Endodermal cell (in vitro differentiated cells): Measurements from ENCODE around the gene EML4. TPM values are rescaled to one million over a fixed set of nuclear protein-coding genes. Genes with fewer than 3 reads are reported as not detected.

Experiments used
- DNase-seq: peaks from one replicate; pipeline ENCODE4 v3.0.0-alpha.2; 2017
- H3K27ac ChIP-seq: 2 replicates; pipeline ENCODE4 v1.5.1; 2013; ENCODE audit warnings: mild to moderate bottlenecking, low read depth, low read length, moderate library complexity
- H3K27me3 ChIP-seq: 2 replicates; pipeline ENCODE4 v1.6.1; 2013; ENCODE audit warnings: mild to moderate bottlenecking, low read length, moderate library complexity; ENCODE audit not compliant: insufficient read depth, control insufficient read depth, poor library complexity, severe bottlenecking
- H3K36me3 ChIP-seq: 2 replicates; pipeline ENCODE4 v1.7.0; 2013; ENCODE audit warnings: mild to moderate bottlenecking, low read length, moderate library complexity; ENCODE audit not compliant: control insufficient read depth, insufficient read depth
- H3K4me1 ChIP-seq: one replicate; pipeline ENCODE4 v1.7.0; 2013; ENCODE audit warnings: low read length; ENCODE audit not compliant: control insufficient read depth, insufficient read depth
- H3K4me3 ChIP-seq: 2 replicates; pipeline ENCODE4 v1.5.1; 2013; ENCODE audit warnings: mild to moderate bottlenecking, low read length, moderate library complexity
- H3K9ac ChIP-seq: 2 replicates; pipeline ENCODE4 v1.6.1; 2013; ENCODE audit warnings: mild to moderate bottlenecking, low read length, moderate library complexity; ENCODE audit not compliant: poor library complexity, severe bottlenecking; ENCODE audit errors: extremely low read depth
- H3K9me3 ChIP-seq: 2 replicates; pipeline ENCODE4 v1.6.1; 2013; ENCODE audit warnings: mild to moderate bottlenecking, low read length, moderate library complexity; ENCODE audit not compliant: control insufficient read depth
- H3K27ac Mint-ChIP-seq: 2 replicates; pipeline ENCODE4 v1.8.0; 2020; ENCODE audit warnings: mixed read lengths
- H3K27me3 Mint-ChIP-seq: 2 replicates; pipeline ENCODE4 v1.8.0; 2021; ENCODE audit warnings: mild to moderate bottlenecking, mixed read lengths; ENCODE audit not compliant: insufficient read depth
- H3K36me3 Mint-ChIP-seq: 2 replicates; pipeline ENCODE4 v1.8.0; 2020; ENCODE audit warnings: low read depth, mixed read lengths
- H3K4me1 Mint-ChIP-seq: 2 replicates; pipeline ENCODE4 v1.8.0; 2020; ENCODE audit warnings: mixed read lengths
- H3K4me3 Mint-ChIP-seq: 2 replicates; pipeline ENCODE4 v1.8.0; 2020; ENCODE audit warnings: mild to moderate bottlenecking, moderate library complexity, mixed read lengths
- H3K9me3 Mint-ChIP-seq: 2 replicates; pipeline ENCODE4 v1.8.0; 2020; ENCODE audit warnings: mild to moderate bottlenecking, mixed read lengths
- CTCF ChIP-seq: fragments of 200-600 bp; sonication (generic); conservative IDR thresholded peaks from 2 replicates; pipeline ENCODE4 v1.5.0; 2021; ENCODE audit warnings: antibody characterized with exemption, mild to moderate bottlenecking
- WGBS, 2 experiments: methylation state at CpG; one replicate each; pipeline versions ENCODE4 v1.1.5 to v1.1.7; 2013; ENCODE audit warnings: missing lambda C conversion rate in 2 of 2, mixed read lengths in 1 of 2; ENCODE audit not compliant: insufficient coverage in 1 of 2, insufficient read length in 1 of 2; 5-methylcytosine and 5-hydroxymethylcytosine counted together
- total RNA-seq, 2 donors: library from RNA; stranded (reverse); fragmentation: NEBNext Ultra II Directional in 1 of 2; extraction: Animal tissue kit (Norgen Biotek cat#: 25700) in 1 of 2; gene quantifications; 2 replicates in 1 of 2; 3 replicates in 1 of 2; pipeline ENCODE4 v1.2.1, GENCODE V29; 2021

Gene EML4
- total RNA-seq, 2 donors from 2014 or later, result 84.6 to 90.9 TPM

DNA sequence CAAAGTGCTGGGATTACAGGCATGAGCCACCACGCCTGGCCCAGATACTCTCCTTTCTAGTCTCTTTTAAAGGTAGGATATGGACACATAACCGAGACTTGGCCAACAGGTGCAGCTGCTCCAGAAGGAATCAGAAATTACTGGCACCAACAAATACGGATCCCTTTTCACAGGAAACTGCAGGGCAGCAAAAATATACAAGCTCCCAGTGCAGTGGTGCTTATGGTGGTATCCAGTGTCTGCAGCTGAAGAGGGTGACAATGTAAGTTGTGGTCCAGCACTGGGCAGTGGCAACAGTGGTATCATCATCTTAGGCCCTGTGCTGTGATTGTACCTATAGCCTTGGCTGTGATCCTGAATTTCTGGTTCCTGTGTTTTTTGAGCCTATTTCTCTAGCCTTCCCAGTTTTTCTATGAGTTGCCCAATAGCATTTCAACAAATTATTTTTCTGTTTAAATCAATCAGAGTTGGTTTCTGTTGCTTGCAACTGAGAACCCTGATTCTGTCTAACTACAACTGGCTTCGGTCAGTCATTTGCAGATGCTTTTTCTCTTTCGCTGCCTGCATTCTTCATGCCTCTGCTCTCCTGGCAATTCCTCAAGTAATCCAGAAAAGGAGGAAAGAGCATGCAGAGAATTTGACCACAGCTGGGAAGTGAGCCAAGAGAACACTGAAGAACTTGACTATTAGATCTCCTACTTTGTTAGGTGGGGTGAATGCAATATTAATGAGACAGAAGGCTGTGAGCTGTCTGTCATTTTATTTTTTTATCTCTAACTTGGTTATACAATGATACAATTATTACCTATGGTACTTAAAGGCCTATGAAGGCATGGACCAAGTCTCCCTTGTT, 30.8 kb upstream of the EML4 start:
- whole genome bisulfite sequencing, 2 experiments, result 90 to 96% methylated on average over 5 of the region's 5 CpGs
- no peak for TF ChIP-seq CTCF
- Histone ChIP-seq H3K27ac (no peak overlapping the region), H3K4me1 (peaks cover 20% of the 10 kb centered on the region), H3K9ac (no peak overlapping the region), H3K27me3 (no peaks in the 10 kb centered on the region), H3K4me3 (no peak overlapping the region), H3K36me3 (no peaks in the 10 kb centered on the region), H3K9me3 (no peaks in the 10 kb centered on the region)
- Mint-ChIP-seq H3K27ac (no peak overlapping the region), H3K27me3 (no peaks in the 10 kb centered on the region), H3K36me3 (no peaks in the 10 kb centered on the region), H3K9me3 (no peaks in the 10 kb centered on the region), H3K4me1 (peaks cover 51% of the 10 kb centered on the region), H3K4me3 (no peak overlapping the region)
- DNase-seq, result no peak

GRCh38 chr2:42139101-42139500, 30.1 kb upstream of the EML4 start:
- 98 to 100% methylated on average over 1 to 3 of the region's 3 CpGs for WGBS, 2 experiments
- no peak for TF ChIP-seq CTCF
- Histone ChIP-seq H3K4me3 (no peak overlapping the region), H3K9ac (no peak overlapping the region), H3K9me3 (no peaks in the 10 kb centered on the region), H3K36me3 (no peaks in the 10 kb centered on the region), H3K27me3 (no peaks in the 10 kb centered on the region), H3K27ac (no peak overlapping the region), H3K4me1 (peaks cover 16% of the 10 kb centered on the region)
- no peaks in the 10 kb centered on the region for H3K36me3 Mint-ChIP-seq
- DNase-seq, result no peak
- no peaks in the 10 kb centered on the region for H3K27me3 Mint-ChIP-seq
- no peaks in the 10 kb centered on the region for H3K9me3 Mint-ChIP-seq
- no peak overlapping the region for H3K4me3 Mint-ChIP-seq
- H3K27ac Mint-ChIP-seq, result no peak overlapping the region
- peaks cover 44% of the 10 kb centered on the region for H3K4me1 Mint-ChIP-seq

DNA sequence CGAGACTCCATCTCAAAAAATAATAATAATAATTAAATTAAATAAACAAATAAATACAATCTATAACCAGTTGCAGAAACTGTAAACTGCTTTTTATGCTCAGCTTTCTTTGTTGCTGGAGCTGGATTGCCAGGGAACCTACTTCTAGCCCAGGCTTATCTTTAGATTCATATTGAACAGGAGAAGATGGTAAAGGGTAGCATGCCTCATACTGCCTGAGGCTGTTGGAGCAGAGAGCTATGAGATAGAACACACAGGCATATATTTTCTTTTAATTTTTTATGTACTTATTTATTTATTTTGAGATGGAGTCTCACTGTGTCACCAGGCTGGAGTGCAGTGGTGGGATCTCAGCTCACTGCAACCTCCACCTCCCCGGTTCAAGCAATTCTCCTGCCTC, 28.7 kb upstream of the EML4 start:
- no peaks in the 10 kb centered on the region for H3K27me3 ChIP-seq
- Mint-ChIP-seq H3K27me3 (no peaks in the 10 kb centered on the region), H3K4me1 (peaks cover 42% of the 10 kb centered on the region), H3K27ac (no peak overlapping the region), H3K9me3 (no peaks in the 10 kb centered on the region), H3K4me3 (no peak overlapping the region), H3K36me3 (no peaks in the 10 kb centered on the region)
- peaks cover 12% of the 10 kb centered on the region for H3K4me1 ChIP-seq
- no peak for TF ChIP-seq CTCF
- H3K27ac ChIP-seq, result no peak overlapping the region
- no peak for DNase-seq
- no peak overlapping the region for H3K4me3 ChIP-seq
- WGBS, 2 experiments, result 100% methylated on average over 1 of the region's 2 CpGs
- no peak overlapping the region for H3K9ac ChIP-seq
- H3K9me3 ChIP-seq, result no peaks in the 10 kb centered on the region
- no peaks in the 10 kb centered on the region for H3K36me3 ChIP-seq
